ENCODE measurements around the gene ITPK1. TPM values are rescaled to one million over a fixed set of nuclear protein-coding genes. Genes with fewer than 3 reads are reported as not detected.

ITPK1 gene
- total and polyA plus RNA-seq, 8 donors: 17.8 to 46.3 (median 28.9) TPM

DNA sequence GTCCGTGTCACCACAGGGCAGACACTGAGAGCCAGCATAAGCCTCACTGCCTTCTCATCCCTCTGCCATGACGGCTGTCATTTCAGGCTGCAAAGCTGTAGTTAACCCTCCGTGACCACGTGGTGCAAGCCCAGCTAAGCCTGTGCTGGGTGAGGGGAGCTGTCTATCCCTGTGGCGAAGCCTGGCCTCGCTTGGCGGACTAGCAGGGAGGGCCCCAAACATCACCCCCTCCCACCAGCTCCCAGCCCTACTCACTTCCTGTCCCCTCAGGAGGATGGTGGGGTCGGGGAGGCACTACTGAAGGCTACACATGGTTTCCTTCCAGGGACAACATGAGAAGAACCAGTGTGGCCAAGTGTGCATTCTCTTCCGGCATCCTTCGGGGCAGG, 104.6 kb downstream of the ITPK1 start:
- H3K36me3 ChIP-seq: peaks cover 0 to 21% (median 15%) of the 10 kb centered on the region in 4 donors
- WGBS, 5 donors: 77 to 93% (median 85%) methylated on average over 7 to 10 of the region's 10 CpGs
- no peaks in the 10 kb centered on the region for H3K27me3 ChIP-seq
- TF ChIP-seq POLR2A (IDR thresholded peaks at IDR 0.05) (no peak), EP300 (IDR thresholded peaks at IDR 0.05) (no peak), POLR2AphosphoS5 (IDR thresholded peaks at IDR 0.05) (no peak)
- TF ChIP-seq, protein P1, sequence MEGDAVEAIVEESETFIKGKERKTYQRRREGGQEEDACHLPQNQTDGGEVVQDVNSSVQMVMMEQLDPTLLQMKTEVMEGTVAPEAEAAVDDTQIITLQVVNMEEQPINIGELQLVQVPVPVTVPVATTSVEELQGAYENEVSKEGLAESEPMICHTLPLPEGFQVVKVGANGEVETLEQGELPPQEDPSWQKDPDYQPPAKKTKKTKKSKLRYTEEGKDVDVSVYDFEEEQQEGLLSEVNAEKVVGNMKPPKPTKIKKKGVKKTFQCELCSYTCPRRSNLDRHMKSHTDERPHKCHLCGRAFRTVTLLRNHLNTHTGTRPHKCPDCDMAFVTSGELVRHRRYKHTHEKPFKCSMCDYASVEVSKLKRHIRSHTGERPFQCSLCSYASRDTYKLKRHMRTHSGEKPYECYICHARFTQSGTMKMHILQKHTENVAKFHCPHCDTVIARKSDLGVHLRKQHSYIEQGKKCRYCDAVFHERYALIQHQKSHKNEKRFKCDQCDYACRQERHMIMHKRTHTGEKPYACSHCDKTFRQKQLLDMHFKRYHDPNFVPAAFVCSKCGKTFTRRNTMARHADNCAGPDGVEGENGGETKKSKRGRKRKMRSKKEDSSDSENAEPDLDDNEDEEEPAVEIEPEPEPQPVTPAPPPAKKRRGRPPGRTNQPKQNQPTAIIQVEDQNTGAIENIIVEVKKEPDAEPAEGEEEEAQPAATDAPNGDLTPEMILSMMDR (IDR thresholded peaks at IDR 0.05): no peak
- no peaks in the 10 kb centered on the region for H3K9me3 ChIP-seq
- intact Hi-C loops (cut with DNase I; ENCODE audit: low total_unique reads): no loop called here
- H3K27ac ChIP-seq: no peak overlapping the region
- no peak for DNase-seq
- peaks cover 36 to 90% (median 61%) of the 10 kb centered on the region in 4 donors for H3K4me1 ChIP-seq
- H3K4me3 ChIP-seq: no peak overlapping the region

DNA sequence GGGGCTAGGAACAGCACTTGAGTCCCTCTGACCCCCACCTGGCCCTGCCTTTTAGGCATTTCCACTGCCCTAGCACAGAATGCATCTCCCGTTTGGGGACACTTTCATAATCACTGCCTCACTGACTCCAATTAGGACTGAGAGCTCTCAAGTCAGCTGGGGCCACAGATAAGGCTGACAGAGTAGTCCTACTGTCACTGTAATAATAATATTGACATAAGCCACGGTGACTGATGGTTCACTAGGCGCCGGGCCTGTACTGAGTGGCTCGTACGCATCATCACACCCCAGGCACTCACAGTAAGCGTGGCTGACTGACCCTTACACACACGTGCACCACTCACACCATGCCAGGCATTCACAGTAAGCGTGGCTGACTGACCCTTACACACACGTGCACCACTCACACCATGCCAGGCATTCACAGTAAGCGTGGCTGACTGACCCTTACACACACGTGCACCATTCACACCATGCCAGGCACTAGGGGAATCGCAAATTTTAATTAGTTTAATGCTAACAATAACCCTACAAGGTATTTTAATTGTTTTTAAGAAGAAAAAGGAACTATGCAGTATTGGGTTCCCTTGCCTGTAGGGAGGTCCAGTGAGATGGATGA, 105.1 kb downstream of the ITPK1 start:
- intact Hi-C loops (cut with DNase I; ENCODE audit: low total_unique reads): no loop called here
- Histone ChIP-seq H3K27ac (peak overlapping the region in 4 of 5 donors; percentile 24 to 42 (median 29)), H3K27me3 (no peaks in the 10 kb centered on the region), H3K4me1 (peaks cover 36 to 95% (median 66%) of the 10 kb centered on the region in 4 donors), H3K4me3 (no peak overlapping the region), H3K36me3 (peaks cover 0 to 16% (median 10%) of the 10 kb centered on the region in 4 donors), H3K9me3 (no peaks in the 10 kb centered on the region)
- WGBS, 5 donors: 57 to 79% (median 75%) methylated on average over 9 to 13 of the region's 13 CpGs
- DNase-seq: no peak
- TF ChIP-seq EP300 (IDR thresholded peaks at IDR 0.05) (no peak), POLR2A (IDR thresholded peaks at IDR 0.05) (no peak), POLR2AphosphoS5 (IDR thresholded peaks at IDR 0.05) (no peak)
- TF ChIP-seq, protein P1 (IDR thresholded peaks at IDR 0.05): no peak

DNA sequence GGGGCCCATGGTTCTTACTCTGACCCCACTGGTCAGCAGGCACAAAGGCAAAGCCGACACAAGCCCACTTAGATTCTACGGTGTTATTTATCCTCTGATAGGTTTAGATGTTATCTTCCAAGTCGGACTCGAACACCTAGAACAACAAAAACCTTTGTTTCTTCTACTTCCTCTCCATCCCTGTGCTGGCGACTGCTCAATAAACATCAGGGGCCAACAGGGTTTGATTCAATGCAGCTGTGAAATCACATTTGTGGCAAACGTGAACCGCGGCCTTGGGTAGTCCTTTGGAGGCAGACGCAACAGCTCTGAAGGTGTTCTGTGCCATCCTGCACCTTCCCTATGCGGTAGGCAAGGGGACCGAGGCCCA, 105.6 kb downstream of the ITPK1 start:
- TF ChIP-seq EP300 (IDR thresholded peaks at IDR 0.05) (no peak), POLR2A (IDR thresholded peaks at IDR 0.05) (no peak), POLR2AphosphoS5 (IDR thresholded peaks at IDR 0.05) (no peak)
- TF ChIP-seq, protein P1 (IDR thresholded peaks at IDR 0.05): no peak
- intact Hi-C loops (cut with DNase I; ENCODE audit: low total_unique reads): no loop called here
- no peak overlapping the region for H3K4me3 ChIP-seq
- no peaks in the 10 kb centered on the region for H3K9me3 ChIP-seq
- H3K27ac ChIP-seq: peak overlapping the region in 4 of 5 donors; percentile 24 to 42 (median 29)
- peaks cover 36 to 95% (median 72%) of the 10 kb centered on the region in 4 donors for H3K4me1 ChIP-seq
- no peak for DNase-seq
- no peaks in the 10 kb centered on the region for H3K27me3 ChIP-seq
- WGBS, 5 donors: 56 to 75% (median 66%) methylated on average over 11 of the region's 11 CpGs
- H3K36me3 ChIP-seq: peaks cover 0 to 10% (median 5%) of the 10 kb centered on the region in 4 donors

DNA sequence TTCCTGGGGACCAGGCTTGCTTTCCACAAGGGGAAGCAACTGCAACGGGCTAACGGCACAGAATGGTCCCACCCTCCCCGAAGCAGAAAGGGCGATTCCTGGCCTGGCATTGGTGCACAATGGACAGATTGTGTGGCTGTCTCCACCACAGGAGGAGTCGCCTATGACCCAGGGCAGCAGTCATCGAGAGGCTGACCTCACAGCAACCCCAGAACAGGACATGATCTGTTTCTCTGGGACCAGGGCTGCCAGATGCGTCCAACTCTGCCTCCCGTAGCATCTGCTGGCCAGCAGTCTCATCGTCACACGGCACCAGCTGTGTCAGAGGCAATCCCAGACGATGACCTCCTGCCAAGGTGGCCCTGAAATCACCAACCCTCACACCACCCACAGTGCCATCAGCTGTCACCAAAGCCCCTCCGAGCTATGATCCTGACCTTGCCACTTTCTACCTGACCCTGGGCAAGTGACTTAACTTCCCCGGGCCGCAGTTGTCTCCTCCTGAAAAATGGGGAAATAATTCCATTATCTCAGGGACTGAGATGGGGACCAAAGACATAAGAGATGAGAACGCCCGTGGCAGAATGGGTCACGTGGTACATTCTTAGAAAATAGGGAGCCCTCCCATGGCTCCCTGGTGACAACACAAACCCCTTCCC, 106.1 kb downstream of the ITPK1 start:
- 76 to 94% (median 83%) methylated on average over 9 to 17 of the region's 17 CpGs for WGBS, 5 donors
- intact Hi-C loops (cut with DNase I; ENCODE audit: low total_unique reads): no loop called here

More for the DNA sequence above, 106.1 kb downstream of the ITPK1 start:
- H3K4me1 ChIP-seq: peaks cover 36 to 94% (median 75%) of the 10 kb centered on the region in 4 donors
- DNase-seq: peak in 1 of 2 donors; percentile 68
- H3K4me3 ChIP-seq: no peak overlapping the region
- peak overlapping the region in 3 of 5 donors; percentile 33 to 63 (median 42) for H3K27ac ChIP-seq
- H3K27me3 ChIP-seq: no peaks in the 10 kb centered on the region
- H3K36me3 ChIP-seq: peaks cover 0 to 5% (median under 1%) of the 10 kb centered on the region in 4 donors
- no peaks in the 10 kb centered on the region for H3K9me3 ChIP-seq
- TF ChIP-seq EP300 (IDR thresholded peaks at IDR 0.05): no peak
- no peak for TF ChIP-seq POLR2A (IDR thresholded peaks at IDR 0.05)
- no peak for TF ChIP-seq POLR2AphosphoS5 (IDR thresholded peaks at IDR 0.05)

All from stomach (tissue), 9 donors.